ENCODE measurements around the gene DHX58.

DNA sequence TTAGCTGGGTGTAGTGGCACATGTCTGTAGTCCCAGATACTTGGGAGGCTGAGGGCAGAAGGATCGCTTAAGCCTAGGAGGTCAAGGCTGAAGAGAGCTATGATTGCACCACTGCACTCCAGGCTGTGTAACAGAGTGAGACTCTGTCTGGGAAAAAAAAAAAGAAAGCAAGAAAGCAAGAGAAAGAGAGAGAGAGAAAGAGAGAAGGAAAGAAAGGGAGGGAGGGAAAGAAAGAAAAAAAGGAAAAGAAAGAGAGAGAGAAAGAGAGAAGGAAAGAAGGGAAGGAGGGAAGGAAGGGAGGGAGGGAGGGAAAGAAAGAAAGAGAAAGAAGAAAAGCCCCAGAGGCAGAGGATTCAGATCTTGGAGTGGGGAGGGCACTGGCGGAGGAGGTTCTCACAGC is 6.5 kb downstream of the DHX58 start:
- TF ChIP-seq, protein P1, sequence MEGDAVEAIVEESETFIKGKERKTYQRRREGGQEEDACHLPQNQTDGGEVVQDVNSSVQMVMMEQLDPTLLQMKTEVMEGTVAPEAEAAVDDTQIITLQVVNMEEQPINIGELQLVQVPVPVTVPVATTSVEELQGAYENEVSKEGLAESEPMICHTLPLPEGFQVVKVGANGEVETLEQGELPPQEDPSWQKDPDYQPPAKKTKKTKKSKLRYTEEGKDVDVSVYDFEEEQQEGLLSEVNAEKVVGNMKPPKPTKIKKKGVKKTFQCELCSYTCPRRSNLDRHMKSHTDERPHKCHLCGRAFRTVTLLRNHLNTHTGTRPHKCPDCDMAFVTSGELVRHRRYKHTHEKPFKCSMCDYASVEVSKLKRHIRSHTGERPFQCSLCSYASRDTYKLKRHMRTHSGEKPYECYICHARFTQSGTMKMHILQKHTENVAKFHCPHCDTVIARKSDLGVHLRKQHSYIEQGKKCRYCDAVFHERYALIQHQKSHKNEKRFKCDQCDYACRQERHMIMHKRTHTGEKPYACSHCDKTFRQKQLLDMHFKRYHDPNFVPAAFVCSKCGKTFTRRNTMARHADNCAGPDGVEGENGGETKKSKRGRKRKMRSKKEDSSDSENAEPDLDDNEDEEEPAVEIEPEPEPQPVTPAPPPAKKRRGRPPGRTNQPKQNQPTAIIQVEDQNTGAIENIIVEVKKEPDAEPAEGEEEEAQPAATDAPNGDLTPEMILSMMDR (conservative IDR thresholded peaks at IDR 0.05; ENCODE audit: low read length): no peak
- no peak for TF ChIP-seq EZH2phosphoT487 (IDR thresholded peaks at IDR 0.05; ENCODE audit: borderline replicate concordance)
